GM23338 (cell line): Measurements from ENCODE around the gene FNDC3B. TPM values are rescaled to one million over a fixed set of nuclear protein-coding genes. Genes with fewer than 3 reads are reported as not detected.

Experiments
- ATAC-seq: fragments of 200-7000 bp; cut with Tn5 transposase; 3 replicates; pipeline ENCODE4 v1.9.1; 2020
- DNase-seq: peaks from one replicate; pipeline ENCODE4 v3.0.0-alpha.2; 2015; ENCODE audit warnings: low spot score
- H2AFZ ChIP-seq: fragments of 200-600 bp; sonication (generic); 2 replicates; pipeline ENCODE4 v1.8.0; 2016; ENCODE audit warnings: antibody characterized with exemption, mild to moderate bottlenecking, moderate library complexity
- H3F3A ChIP-seq: fragments of 200-600 bp; sonication (generic); replicated peaks from 2 replicates; pipeline ENCODE4 v1.8.0; 2017; ENCODE audit warnings: antibody characterized with exemption, mixed run types, low read depth
- H3K27ac ChIP-seq: fragments of 200-600 bp; sonication (generic); 2 replicates; pipeline ENCODE4 v1.6.1; 2016; ENCODE audit warnings: low read depth
- H3K27me3 ChIP-seq: fragments of 200-600 bp; sonication (generic); 2 replicates; pipeline ENCODE4 v1.8.0; 2016; ENCODE audit warnings: mild to moderate bottlenecking, mixed run types, moderate library complexity; ENCODE audit not compliant: insufficient read depth
- H3K36me3 ChIP-seq: fragments of 200-600 bp; sonication (generic); 2 replicates; pipeline ENCODE4 v1.8.0; 2016; ENCODE audit warnings: mild to moderate bottlenecking; ENCODE audit not compliant: insufficient read depth
- H3K4me1 ChIP-seq: fragments of 200-600 bp; sonication (generic); 2 replicates; pipeline ENCODE4 v1.8.0; 2016; ENCODE audit warnings: mild to moderate bottlenecking, moderate library complexity; ENCODE audit not compliant: insufficient read depth
- H3K4me2 ChIP-seq: fragments of 200-600 bp; sonication (generic); 2 replicates; pipeline ENCODE4 v1.7.1; 2017; ENCODE audit warnings: mixed run types
- H3K4me3 ChIP-seq: fragments of 200-600 bp; sonication (generic); 2 replicates; pipeline ENCODE4 v1.6.1; 2016; ENCODE audit warnings: mixed run types
- H3K79me2 ChIP-seq: fragments of 200-600 bp; sonication (generic); replicated peaks from 2 replicates; pipeline ENCODE4 v1.8.0; 2017; ENCODE audit warnings: mild to moderate bottlenecking; ENCODE audit not compliant: insufficient read depth
- H3K9me2 ChIP-seq: fragments of 200-600 bp; sonication (generic); 2 replicates; pipeline ENCODE4 v1.8.0; 2017; ENCODE audit not compliant: insufficient read depth
- H4K20me1 ChIP-seq: fragments of 200-600 bp; sonication (generic); replicated peaks from 2 replicates; pipeline ENCODE4 v1.8.0; 2017; ENCODE audit warnings: mild to moderate bottlenecking; ENCODE audit not compliant: insufficient read depth
- H3K27ac Mint-ChIP-seq: 2 replicates; pipeline ENCODE4 v1.8.0; 2020; ENCODE audit warnings: inconsistent platforms, mild to moderate bottlenecking, moderate library complexity, mixed read lengths
- H3K27me3 Mint-ChIP-seq: 3 replicates; pipeline ENCODE4 v1.8.0; 2022; ENCODE audit warnings: low read depth, mild to moderate bottlenecking, moderate library complexity, mixed read lengths, inconsistent platforms; ENCODE audit not compliant: insufficient read depth, poor library complexity
- H3K36me3 Mint-ChIP-seq: 3 replicates; pipeline ENCODE4 v1.8.0; 2021; ENCODE audit warnings: low read depth, mild to moderate bottlenecking, inconsistent platforms, moderate library complexity, mixed read lengths
- H3K4me1 Mint-ChIP-seq: 3 replicates; pipeline ENCODE4 v1.8.0; 2020; ENCODE audit warnings: mild to moderate bottlenecking, inconsistent platforms, mixed read lengths
- H3K4me3 Mint-ChIP-seq: 3 replicates; pipeline ENCODE4 v1.8.0; 2021; ENCODE audit warnings: moderate library complexity, mild to moderate bottlenecking, inconsistent platforms, mixed read lengths
- H3K9me3 Mint-ChIP-seq: 3 replicates; pipeline ENCODE4 v1.8.0; 2020; ENCODE audit warnings: moderate library complexity, mild to moderate bottlenecking, inconsistent platforms, mixed read lengths
- CREB1 ChIP-seq: fragments of 250-450 bp; sonication (Bioruptor Pico); IDR thresholded peaks from 2 replicates; pipeline ENCODE4 v1.5.0; 2020; ENCODE audit warnings: low read depth, mild to moderate bottlenecking, moderate library complexity
- EZH2 ChIP-seq: fragments of 200-600 bp; sonication (generic); IDR thresholded peaks from one replicate; pipeline ENCODE4 v1.8.0; 2017; ENCODE audit warnings: antibody characterized with exemption, mild to moderate bottlenecking, low read depth; ENCODE audit not compliant: unreplicated experiment
- JUNB ChIP-seq: IDR thresholded peaks from one replicate; pipeline ENCODE4 v1.6.1; 2016; ENCODE audit warnings: antibody characterized with exemption; ENCODE audit not compliant: unreplicated experiment
- NANOG ChIP-seq: IDR thresholded peaks from 2 replicates; pipeline ENCODE4 v1.6.1; 2016; ENCODE audit warnings: antibody characterized with exemption, borderline replicate concordance
- POLR2AphosphoS5 ChIP-seq: IDR thresholded peaks from 2 replicates; pipeline ENCODE4 v1.6.1; 2016; ENCODE audit warnings: antibody characterized with exemption, low read depth
- STAT1 ChIP-seq: IDR thresholded peaks from one replicate; pipeline ENCODE4 v1.6.1; 2016; ENCODE audit warnings: antibody characterized with exemption; ENCODE audit not compliant: unreplicated experiment
- ZNF114 ChIP-seq: fragments of 250-450 bp; sonication (Bioruptor Pico); IDR thresholded peaks from 2 replicates; pipeline ENCODE4 v1.5.0; 2020; ENCODE audit warnings: mild to moderate bottlenecking, moderate library complexity
- ZNF331 ChIP-seq: fragments of 250-450 bp; sonication (Bioruptor Pico); IDR thresholded peaks from 2 replicates; pipeline ENCODE4 v1.5.0; 2020; ENCODE audit warnings: low read depth, mild to moderate bottlenecking, moderate library complexity
- ZNF462 ChIP-seq: fragments of 250-450 bp; sonication (Bioruptor Pico); IDR thresholded peaks from 2 replicates; pipeline ENCODE4 v1.5.0; 2020; ENCODE audit warnings: mild to moderate bottlenecking, moderate library complexity
- polyA plus RNA-seq: library from polyadenylated mRNA; unstranded; fragments of >200 nt; fragmentation: Nextera tagmentation; extraction: Ambion mirVana; gene quantifications from 2 replicates; pipeline ENCODE4 v1.2.1, GENCODE V29; 2016
- total RNA-seq: library from RNA; depleted of rRNA; stranded (reverse); fragments of >200 nt; shearing (Covaris generic); gene quantifications from 2 replicates; pipeline ENCODE4 v1.2.3, GENCODE V29; 2014
- TF ChIP-seq, protein P1 (sequence below), 2 experiments: fragments of 200-600 bp in 1 of 2; sonication (generic) in 1 of 2; conservative IDR thresholded peaks; 2 replicates each; pipeline versions ENCODE4 v1.5.1 to v1.6.1; 2016 to 2017; ENCODE audit warnings: antibody characterized with exemption in 2 of 2, low read depth in 2 of 2, mild to moderate bottlenecking in 2 of 2, moderate library complexity in 1 of 2
- TF ChIP-seq, protein P2 (sequence below): IDR thresholded peaks from one replicate; pipeline ENCODE4 v1.6.1; 2018; ENCODE audit warnings: antibody characterized with exemption; ENCODE audit not compliant: unreplicated experiment
- TF ChIP-seq, protein P3 (sequence below): IDR thresholded peaks from 2 replicates; pipeline ENCODE4 v1.6.1; 2016; ENCODE audit warnings: antibody characterized with exemption

The FNDC3B gene
- total and polyA plus RNA-seq, 2 experiments from 2014 or later = 19.1 to 55.4 TPM

- no peak overlapping the region for H3K4me3 Mint-ChIP-seq
- TF ChIP-seq, protein P1, sequence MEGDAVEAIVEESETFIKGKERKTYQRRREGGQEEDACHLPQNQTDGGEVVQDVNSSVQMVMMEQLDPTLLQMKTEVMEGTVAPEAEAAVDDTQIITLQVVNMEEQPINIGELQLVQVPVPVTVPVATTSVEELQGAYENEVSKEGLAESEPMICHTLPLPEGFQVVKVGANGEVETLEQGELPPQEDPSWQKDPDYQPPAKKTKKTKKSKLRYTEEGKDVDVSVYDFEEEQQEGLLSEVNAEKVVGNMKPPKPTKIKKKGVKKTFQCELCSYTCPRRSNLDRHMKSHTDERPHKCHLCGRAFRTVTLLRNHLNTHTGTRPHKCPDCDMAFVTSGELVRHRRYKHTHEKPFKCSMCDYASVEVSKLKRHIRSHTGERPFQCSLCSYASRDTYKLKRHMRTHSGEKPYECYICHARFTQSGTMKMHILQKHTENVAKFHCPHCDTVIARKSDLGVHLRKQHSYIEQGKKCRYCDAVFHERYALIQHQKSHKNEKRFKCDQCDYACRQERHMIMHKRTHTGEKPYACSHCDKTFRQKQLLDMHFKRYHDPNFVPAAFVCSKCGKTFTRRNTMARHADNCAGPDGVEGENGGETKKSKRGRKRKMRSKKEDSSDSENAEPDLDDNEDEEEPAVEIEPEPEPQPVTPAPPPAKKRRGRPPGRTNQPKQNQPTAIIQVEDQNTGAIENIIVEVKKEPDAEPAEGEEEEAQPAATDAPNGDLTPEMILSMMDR (conservative IDR thresholded peaks at IDR 0.05; ENCODE audit: low read depth in 2 of 2) = no peak
- TF ChIP-seq ZNF114 (no peak), JUNB (no peak), STAT1 (no peak), ZNF331 (CRISPR knock-in tag) (no peak), CREB1 (no peak), NANOG (no peak), POLR2AphosphoS5 (no peak), EZH2 (no peak), ZNF462 (CRISPR knock-in tag) (no peak)
- TF ChIP-seq, protein P2, sequence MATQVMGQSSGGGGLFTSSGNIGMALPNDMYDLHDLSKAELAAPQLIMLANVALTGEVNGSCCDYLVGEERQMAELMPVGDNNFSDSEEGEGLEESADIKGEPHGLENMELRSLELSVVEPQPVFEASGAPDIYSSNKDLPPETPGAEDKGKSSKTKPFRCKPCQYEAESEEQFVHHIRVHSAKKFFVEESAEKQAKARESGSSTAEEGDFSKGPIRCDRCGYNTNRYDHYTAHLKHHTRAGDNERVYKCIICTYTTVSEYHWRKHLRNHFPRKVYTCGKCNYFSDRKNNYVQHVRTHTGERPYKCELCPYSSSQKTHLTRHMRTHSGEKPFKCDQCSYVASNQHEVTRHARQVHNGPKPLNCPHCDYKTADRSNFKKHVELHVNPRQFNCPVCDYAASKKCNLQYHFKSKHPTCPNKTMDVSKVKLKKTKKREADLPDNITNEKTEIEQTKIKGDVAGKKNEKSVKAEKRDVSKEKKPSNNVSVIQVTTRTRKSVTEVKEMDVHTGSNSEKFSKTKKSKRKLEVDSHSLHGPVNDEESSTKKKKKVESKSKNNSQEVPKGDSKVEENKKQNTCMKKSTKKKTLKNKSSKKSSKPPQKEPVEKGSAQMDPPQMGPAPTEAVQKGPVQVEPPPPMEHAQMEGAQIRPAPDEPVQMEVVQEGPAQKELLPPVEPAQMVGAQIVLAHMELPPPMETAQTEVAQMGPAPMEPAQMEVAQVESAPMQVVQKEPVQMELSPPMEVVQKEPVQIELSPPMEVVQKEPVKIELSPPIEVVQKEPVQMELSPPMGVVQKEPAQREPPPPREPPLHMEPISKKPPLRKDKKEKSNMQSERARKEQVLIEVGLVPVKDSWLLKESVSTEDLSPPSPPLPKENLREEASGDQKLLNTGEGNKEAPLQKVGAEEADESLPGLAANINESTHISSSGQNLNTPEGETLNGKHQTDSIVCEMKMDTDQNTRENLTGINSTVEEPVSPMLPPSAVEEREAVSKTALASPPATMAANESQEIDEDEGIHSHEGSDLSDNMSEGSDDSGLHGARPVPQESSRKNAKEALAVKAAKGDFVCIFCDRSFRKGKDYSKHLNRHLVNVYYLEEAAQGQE = no peak
- TF ChIP-seq, protein P3, sequence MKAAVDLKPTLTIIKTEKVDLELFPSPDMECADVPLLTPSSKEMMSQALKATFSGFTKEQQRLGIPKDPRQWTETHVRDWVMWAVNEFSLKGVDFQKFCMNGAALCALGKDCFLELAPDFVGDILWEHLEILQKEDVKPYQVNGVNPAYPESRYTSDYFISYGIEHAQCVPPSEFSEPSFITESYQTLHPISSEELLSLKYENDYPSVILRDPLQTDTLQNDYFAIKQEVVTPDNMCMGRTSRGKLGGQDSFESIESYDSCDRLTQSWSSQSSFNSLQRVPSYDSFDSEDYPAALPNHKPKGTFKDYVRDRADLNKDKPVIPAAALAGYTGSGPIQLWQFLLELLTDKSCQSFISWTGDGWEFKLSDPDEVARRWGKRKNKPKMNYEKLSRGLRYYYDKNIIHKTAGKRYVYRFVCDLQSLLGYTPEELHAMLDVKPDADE = no peak
- Histone ChIP-seq H3K4me2 (no peak overlapping the region), H3K79me2 (peaks cover 100% of the 10 kb centered on the region), H4K20me1 (0 out of 2 replicates have a peak, but pooled peaks cover 5% of the 10 kb centered on the region), H3K27ac (no peak overlapping the region), H3K9me2 (no peaks in the 10 kb centered on the region), H3K4me3 (no peak overlapping the region), H2AFZ (no peak overlapping the region), H3F3A (no peaks in the 10 kb centered on the region), H3K27me3 (no peaks in the 10 kb centered on the region), H3K36me3 (no peaks in the 10 kb centered on the region; the same call in 1 of the 2 replicates), H3K4me1 (peaks cover 39% of the 10 kb centered on the region)
- no peak for DNase-seq
- peaks cover 33% of the 10 kb centered on the region for H3K36me3 Mint-ChIP-seq
- peaks cover 46% of the 10 kb centered on the region for H3K4me1 Mint-ChIP-seq
- H3K27me3 Mint-ChIP-seq = peaks cover 2% of the 10 kb centered on the region
- no peak for ATAC-seq
- no peak overlapping the region; the same call in 1 of the 2 replicates for H3K27ac Mint-ChIP-seq
- 0 out of 3 replicates have a peak, but pooled peaks cover 6% of the 10 kb centered on the region for H3K9me3 Mint-ChIP-seq
Measured at GRCh38 chr3:172085557-172085895, 46.1 kb downstream of the FNDC3B start.
